Measurements from ENCODE around the gene FAM89B. TPM values are rescaled to one million over a fixed set of nuclear protein-coding genes. Genes with fewer than 3 reads are reported as not detected.

FAM89B gene
- total RNA-seq, 3 donors from 2014 or later = 26.4 to 61.2 (median 28.5) TPM

- DNase-seq = no peak
- no peak for ATAC-seq
- H3K9me3 ChIP-seq = no peaks in the 10 kb centered on the region
- H3K4me1 ChIP-seq (ENCODE audit: low read depth) = peaks cover 5% of the 10 kb centered on the region
- H3K4me3 ChIP-seq = no peak overlapping the region
- no peak for TF ChIP-seq CTCF (IDR thresholded peaks at IDR 0.05)
- intact Hi-C loops (cut with DNase I, micrococcal nuclease) = no loop called here
- H3K36me3 ChIP-seq (ENCODE audit: low read depth) = no peaks in the 10 kb centered on the region
Observed at GRCh38 chr11:65604258-65604657, 31.9 kb downstream of the FAM89B start.

- Histone ChIP-seq H3K36me3 (ENCODE audit: low read depth) (no peaks in the 10 kb centered on the region), H3K4me1 (ENCODE audit: low read depth) (peaks cover 13% of the 10 kb centered on the region), H3K9me3 (no peaks in the 10 kb centered on the region), H3K4me3 (no peak overlapping the region)
- intact Hi-C loops (cut with DNase I, micrococcal nuclease) = no loop called here
- peak; percentile 92 for ATAC-seq
- TF ChIP-seq CTCF (IDR thresholded peaks at IDR 0.05) = no peak
- peak; percentile 89 to 92 (median 89) for DNase-seq
Observed at GRCh38 chr11:65606876-65607613, 34.7 kb downstream of the FAM89B start.

GRCh38 chr11:65607614-65608426 is 35.5 kb downstream of the FAM89B start:
- no peak for TF ChIP-seq CTCF (IDR thresholded peaks at IDR 0.05)
- no peak for DNase-seq
- H3K4me3 ChIP-seq = no peak overlapping the region
- no peak for ATAC-seq
- intact Hi-C loops (cut with DNase I, micrococcal nuclease) = no loop called here
- peaks cover 20% of the 10 kb centered on the region for H3K4me1 ChIP-seq (ENCODE audit: low read depth)
- H3K36me3 ChIP-seq (ENCODE audit: low read depth) = no peaks in the 10 kb centered on the region
- no peaks in the 10 kb centered on the region for H3K9me3 ChIP-seq

- intact Hi-C loops (cut with DNase I, micrococcal nuclease) = no loop called here
- H3K36me3 ChIP-seq (ENCODE audit: low read depth) = peaks cover 2% of the 10 kb centered on the region
- ATAC-seq (no peak), DNase-seq (no peak)
- no peaks in the 10 kb centered on the region for H3K9me3 ChIP-seq
- H3K4me3 ChIP-seq = no peak overlapping the region
- H3K4me1 ChIP-seq (ENCODE audit: low read depth) = peaks cover 25% of the 10 kb centered on the region
- no peak for TF ChIP-seq CTCF (IDR thresholded peaks at IDR 0.05)
Observed at GRCh38 chr11:65609229-65609628, 36.9 kb downstream of the FAM89B start.

- intact Hi-C loops (cut with DNase I, micrococcal nuclease) = no loop called here
- Histone ChIP-seq H3K4me3 (no peak overlapping the region), H3K9me3 (no peaks in the 10 kb centered on the region), H3K4me1 (ENCODE audit: low read depth) (peaks cover 25% of the 10 kb centered on the region), H3K36me3 (ENCODE audit: low read depth) (peaks cover 3% of the 10 kb centered on the region)
- TF ChIP-seq CTCF (IDR thresholded peaks at IDR 0.05) = no peak
- DNase-seq (no peak), ATAC-seq (no peak)
Observed at GRCh38 chr11:65609665-65610064, 37.3 kb downstream of the FAM89B start.

All from mucosa of descending colon (tissue), 3 donors.